Measurements from ENCODE around the gene RPS6KA1.

Gene RPS6KA1

DNA sequence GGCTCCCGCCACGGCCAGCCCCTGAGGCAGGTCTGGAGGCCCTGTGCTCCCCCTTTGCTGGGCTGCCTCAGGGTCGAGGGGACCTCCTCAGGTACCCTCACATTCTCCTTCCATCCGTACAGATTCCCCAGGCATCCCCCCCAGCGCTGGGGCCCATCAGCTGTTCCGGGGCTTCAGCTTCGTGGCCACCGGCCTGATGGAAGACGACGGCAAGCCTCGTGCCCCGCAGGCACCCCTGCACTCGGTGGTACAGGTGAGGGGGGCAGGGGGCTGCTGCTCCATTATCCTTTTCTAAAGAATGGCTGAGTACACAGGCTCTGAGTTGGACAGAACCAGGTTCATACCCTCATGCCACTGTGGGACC, 29.1 kb downstream of the RPS6KA1 start:
- Histone ChIP-seq H3K36me3 (peaks cover 100% of the 10 kb centered on the region), H3K4me1 (ENCODE audit: control insufficient read depth in 1 of 2, insufficient read depth in 1 of 2, low read depth in 1 of 2, low read length in 1 of 2) (peaks cover 7 to 8% of the 10 kb centered on the region in 2 experiments), H3K27me3 (no peaks in the 10 kb centered on the region), H3K9me3 (no peaks in the 10 kb centered on the region), H3K27ac (peak overlapping the region; percentile 43), H3K4me3 (ENCODE audit: low read depth in 1 of 2, low read length in 1 of 2) (no peak overlapping the region)
- no peak for TF ChIP-seq CTCF (IDR thresholded peaks at IDR 0.05)

DNA sequence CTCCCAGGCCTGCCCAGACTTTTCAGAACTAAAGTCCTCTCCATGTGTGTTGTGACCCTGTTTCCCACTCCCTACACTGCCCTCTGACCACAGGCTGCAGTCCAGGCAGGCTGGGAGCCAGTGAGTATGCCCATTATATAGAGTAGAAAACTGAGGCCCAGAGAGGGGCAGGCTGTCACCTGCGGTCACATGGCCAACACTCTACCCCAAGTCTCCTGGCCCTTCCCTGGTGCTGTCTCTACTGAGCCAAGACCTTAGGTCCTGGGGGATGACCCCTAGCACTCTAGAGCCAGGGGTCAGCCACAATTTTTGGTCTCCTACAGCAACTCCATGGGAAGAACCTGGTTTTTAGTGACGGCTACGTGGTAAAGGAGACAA, 30.8 kb downstream of the RPS6KA1 start:
- Histone ChIP-seq H3K27me3 (no peaks in the 10 kb centered on the region), H3K9me3 (no peaks in the 10 kb centered on the region), H3K4me1 (ENCODE audit: control insufficient read depth in 1 of 2, insufficient read depth in 1 of 2, low read depth in 1 of 2, low read length in 1 of 2) (no peaks in the 10 kb centered on the region), H3K27ac (peak overlapping the region; percentile 39), H3K36me3 (peaks cover 100% of the 10 kb centered on the region), H3K4me3 (ENCODE audit: low read depth in 1 of 2, low read length in 1 of 2) (no peak overlapping the region)
- no peak for TF ChIP-seq CTCF (IDR thresholded peaks at IDR 0.05)

- Histone ChIP-seq H3K36me3 (peaks cover 100% of the 10 kb centered on the region), H3K4me1 (ENCODE audit: control insufficient read depth in 1 of 2, insufficient read depth in 1 of 2, low read depth in 1 of 2, low read length in 1 of 2) (no peaks in the 10 kb centered on the region)
Measured at GRCh38 chr1:26570287-26570686, 40.7 kb downstream of the RPS6KA1 start.

GRCh38 chr1:26571381-26571780, 41.8 kb downstream of the RPS6KA1 start:
- H3K9me3 ChIP-seq, result no peaks in the 10 kb centered on the region
- peaks cover 100% of the 10 kb centered on the region for H3K36me3 ChIP-seq
- no peak overlapping the region for H3K4me3 ChIP-seq (ENCODE audit: low read depth in 1 of 2, low read length in 1 of 2)
- H3K27me3 ChIP-seq, result no peaks in the 10 kb centered on the region
- TF ChIP-seq CTCF (IDR thresholded peaks at IDR 0.05), result no peak
- no peaks in the 10 kb centered on the region for H3K4me1 ChIP-seq (ENCODE audit: control insufficient read depth in 1 of 2, insufficient read depth in 1 of 2, low read depth in 1 of 2, low read length in 1 of 2)
- no peak overlapping the region for H3K27ac ChIP-seq

More at GRCh38 chr1:26570287-26570686, 40.7 kb downstream of the RPS6KA1 start:
- H3K9me3 ChIP-seq, result no peaks in the 10 kb centered on the region
- no peak for TF ChIP-seq CTCF (IDR thresholded peaks at IDR 0.05)
- no peak overlapping the region for H3K4me3 ChIP-seq (ENCODE audit: low read depth in 1 of 2, low read length in 1 of 2)
- no peak overlapping the region for H3K27ac ChIP-seq
- H3K27me3 ChIP-seq, result no peaks in the 10 kb centered on the region

DNA sequence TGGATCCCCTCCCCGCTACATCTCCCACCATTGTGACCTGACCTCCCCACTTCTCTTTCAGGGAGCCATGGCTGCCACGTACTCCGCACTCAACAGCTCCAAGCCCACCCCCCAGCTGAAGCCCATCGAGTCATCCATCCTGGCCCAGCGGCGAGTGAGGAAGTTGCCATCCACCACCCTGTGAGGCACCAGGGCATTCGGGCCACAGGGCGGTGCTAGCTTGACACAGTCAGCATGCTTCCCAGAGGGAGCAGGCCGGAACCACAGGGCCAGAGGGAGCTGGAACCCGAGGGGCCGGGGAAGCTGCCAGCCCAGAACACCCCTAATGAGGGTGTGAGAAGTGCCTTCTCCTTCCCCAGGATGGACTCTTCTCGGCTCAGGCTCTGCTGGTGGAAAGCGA, 44.5 kb downstream of the RPS6KA1 start:
- Histone ChIP-seq H3K27me3 (no peaks in the 10 kb centered on the region), H3K4me1 (ENCODE audit: control insufficient read depth in 1 of 2, insufficient read depth in 1 of 2, low read depth in 1 of 2, low read length in 1 of 2) (no peaks in the 10 kb centered on the region), H3K9me3 (no peaks in the 10 kb centered on the region), H3K27ac (no peak overlapping the region), H3K36me3 (peaks cover 84% of the 10 kb centered on the region), H3K4me3 (ENCODE audit: low read depth in 1 of 2, low read length in 1 of 2) (no peak overlapping the region)
- TF ChIP-seq CTCF (IDR thresholded peaks at IDR 0.05), result no peak

GRCh38 chr1:26574719-26575251, 45.2 kb downstream of the RPS6KA1 start:
- no peak for TF ChIP-seq CTCF (IDR thresholded peaks at IDR 0.05)
- Histone ChIP-seq H3K4me1 (ENCODE audit: control insufficient read depth in 1 of 2, insufficient read depth in 1 of 2, low read depth in 1 of 2, low read length in 1 of 2) (no peaks in the 10 kb centered on the region), H3K36me3 (peaks cover 76% of the 10 kb centered on the region), H3K9me3 (no peaks in the 10 kb centered on the region), H3K27me3 (no peaks in the 10 kb centered on the region), H3K27ac (peak overlapping the region; percentile 19), H3K4me3 (ENCODE audit: low read depth in 1 of 2, low read length in 1 of 2) (no peak overlapping the region)

Measured in neutrophil (primary cell).